ENCODE results near the gene TANGO6. TPM values are rescaled to one million over a fixed set of nuclear protein-coding genes. Genes with fewer than 3 reads are reported as not detected.

Gene TANGO6
- polyA plus RNA-seq, 4 donors, result 7.6 to 8.1 (median 7.7) TPM

- DNase-seq (ENCODE audit: low read depth in 4 of 4, low spot score in 3 of 4), result no peak
Observed at GRCh38 chr16:68860978-68861892, 17.9 kb downstream of the TANGO6 start.

- DNase-seq (ENCODE audit: low read depth in 4 of 4, low spot score in 3 of 4), result no peak
Observed at GRCh38 chr16:68866933-68867332, 23.6 kb downstream of the TANGO6 start.

GRCh38 chr16:68869492-68870088 lies 26.3 kb downstream of the TANGO6 start:
- no peak for DNase-seq (ENCODE audit: low read depth in 4 of 4, low spot score in 3 of 4)

- DNase-seq (ENCODE audit: low read depth in 4 of 4, low spot score in 3 of 4), result no peak
Observed at GRCh38 chr16:68873635-68874471, 30.5 kb downstream of the TANGO6 start.

- DNase-seq (ENCODE audit: low read depth in 4 of 4, low spot score in 3 of 4), result no peak
Observed at GRCh38 chr16:68875871-68876270, 32.5 kb downstream of the TANGO6 start.

- no peak for DNase-seq (ENCODE audit: low read depth in 4 of 4, low spot score in 3 of 4)
Observed at GRCh38 chr16:68883685-68884084, 40.4 kb downstream of the TANGO6 start.

- no peak for DNase-seq (ENCODE audit: low read depth in 4 of 4, low spot score in 3 of 4)
Observed at GRCh38 chr16:68884401-68884800, 41.1 kb downstream of the TANGO6 start.

- no peak for DNase-seq (ENCODE audit: low read depth in 4 of 4, low spot score in 3 of 4)
Observed at GRCh38 chr16:68884861-68885720, 41.8 kb downstream of the TANGO6 start.

GRCh38 chr16:68887107-68887506 lies 43.8 kb downstream of the TANGO6 start:
- no peak for DNase-seq (ENCODE audit: low read depth in 4 of 4, low spot score in 3 of 4)

GRCh38 chr16:68889508-68890150 lies 46.3 kb downstream of the TANGO6 start:
- no peak for DNase-seq (ENCODE audit: low read depth in 4 of 4, low spot score in 3 of 4)

- no peak for DNase-seq (ENCODE audit: low read depth in 4 of 4, low spot score in 3 of 4)
Observed at GRCh38 chr16:68892214-68892613, 48.9 kb downstream of the TANGO6 start.

GRCh38 chr16:68892898-68893297 lies 49.6 kb downstream of the TANGO6 start:
- no peak for DNase-seq (ENCODE audit: low read depth in 4 of 4, low spot score in 3 of 4)

- peak in 2 of 4 donors; percentile 49 to 50 for DNase-seq (ENCODE audit: low read depth in 4 of 4, low spot score in 3 of 4)
Observed at GRCh38 chr16:68893710-68894705, 50.7 kb downstream of the TANGO6 start.

GRCh38 chr16:68894714-68895113 lies 51.4 kb downstream of the TANGO6 start:
- no peak for DNase-seq (ENCODE audit: low read depth in 4 of 4, low spot score in 3 of 4)

- no peak for DNase-seq (ENCODE audit: low read depth in 4 of 4, low spot score in 3 of 4)
Observed at GRCh38 chr16:68898026-68898425, 54.7 kb downstream of the TANGO6 start.

- DNase-seq (ENCODE audit: low read depth in 4 of 4, low spot score in 3 of 4), result no peak
Observed at GRCh38 chr16:68900009-68900408, 56.7 kb downstream of the TANGO6 start.

GRCh38 chr16:68902003-68902968 lies 59.0 kb downstream of the TANGO6 start:
- peak in 3 of 4 donors; percentile 38 to 66 (median 63) for DNase-seq (ENCODE audit: low read depth in 4 of 4, low spot score in 3 of 4)
